Large intestine (tissue), 3 donors: Measurements from ENCODE around the gene TRIM62. TPM values are rescaled to one million over a fixed set of nuclear protein-coding genes. Genes with fewer than 3 reads are reported as not detected.

Experiments used
- DNase-seq, 2 donors: peaks; one replicate each; pipeline versions ENCODE4 v3.0.0 to v3.0.0-alpha.2; 2013
- H3K27ac ChIP-seq: one replicate; pipeline ENCODE4 v1.5.1; 2013; ENCODE audit warnings: low read length
- H3K27me3 ChIP-seq: 2 replicates; pipeline ENCODE4 v1.6.1; 2013; ENCODE audit warnings: low read length; ENCODE audit not compliant: control insufficient read depth, insufficient read depth
- H3K36me3 ChIP-seq: 2 replicates; pipeline ENCODE4 v1.6.1; 2013; ENCODE audit warnings: low read length; ENCODE audit not compliant: control insufficient read depth, insufficient read depth
- H3K4me1 ChIP-seq: one replicate; pipeline ENCODE4 v1.6.1; 2013; ENCODE audit warnings: low read length; ENCODE audit not compliant: control insufficient read depth, insufficient read depth
- H3K4me3 ChIP-seq: one replicate; pipeline ENCODE4 v1.5.1; 2013; ENCODE audit warnings: low read length
- H3K9me3 ChIP-seq: one replicate; pipeline ENCODE4 v1.6.1; 2013; ENCODE audit warnings: mild to moderate bottlenecking, low read depth, low read length, moderate library complexity; ENCODE audit not compliant: control insufficient read depth
- WGBS: methylation state at CpG from one replicate; pipeline ENCODE4 v1.1.5; 2013; ENCODE audit warnings: low lambda C conversion rate; ENCODE audit not compliant: insufficient coverage; 5-methylcytosine and 5-hydroxymethylcytosine counted together
- polyA plus RNA-seq: library from polyadenylated mRNA; unstranded; fragments of 120-200 nt; gene quantifications from one replicate; pipeline ENCODE4 v1.2.1, GENCODE V29; 2013

Gene TRIM62
- polyA plus RNA-seq, 1 donor: 3.2 TPM

- peaks cover 14% of the 10 kb centered on the region for H3K36me3 ChIP-seq
- no peak overlapping the region for H3K27ac ChIP-seq
- H3K4me3 ChIP-seq: no peak overlapping the region
- no CpG with 5 or more reads among the region's 26 CpGs for WGBS
- no peaks in the 10 kb centered on the region for H3K27me3 ChIP-seq
- no peaks in the 10 kb centered on the region for H3K4me1 ChIP-seq
- no peak for DNase-seq
- H3K9me3 ChIP-seq: peaks cover 3% of the 10 kb centered on the region
Observed at GRCh38 chr1:33159577-33159976, 22.3 kb downstream of the TRIM62 start.

- H3K27ac ChIP-seq: no peak overlapping the region
- no peaks in the 10 kb centered on the region for H3K4me1 ChIP-seq
- no peak for DNase-seq
- peaks cover 17% of the 10 kb centered on the region for H3K36me3 ChIP-seq
- no peaks in the 10 kb centered on the region for H3K27me3 ChIP-seq
- no peak overlapping the region for H3K4me3 ChIP-seq
- peaks cover 3% of the 10 kb centered on the region for H3K9me3 ChIP-seq
- no CpG with 5 or more reads among the region's 3 CpGs for WGBS
Observed at GRCh38 chr1:33158366-33158765, 23.5 kb downstream of the TRIM62 start.

- 80% methylated on average over 1 of the region's 4 CpGs for WGBS
- no peaks in the 10 kb centered on the region for H3K4me1 ChIP-seq
- H3K9me3 ChIP-seq: peaks cover 3% of the 10 kb centered on the region
- no peak overlapping the region for H3K4me3 ChIP-seq
- H3K27me3 ChIP-seq: no peaks in the 10 kb centered on the region
- H3K27ac ChIP-seq: no peak overlapping the region
- DNase-seq: no peak
- peaks cover 17% of the 10 kb centered on the region for H3K36me3 ChIP-seq
Observed at GRCh38 chr1:33157131-33157530, 24.7 kb downstream of the TRIM62 start.

- H3K4me3 ChIP-seq: no peak overlapping the region
- peaks cover 17% of the 10 kb centered on the region for H3K36me3 ChIP-seq
- peaks cover 3% of the 10 kb centered on the region for H3K9me3 ChIP-seq
- no peaks in the 10 kb centered on the region for H3K4me1 ChIP-seq
- no peak for DNase-seq
- no CpG with 5 or more reads among the region's 4 CpGs for WGBS
- no peaks in the 10 kb centered on the region for H3K27me3 ChIP-seq
- H3K27ac ChIP-seq: no peak overlapping the region
Observed at GRCh38 chr1:33155877-33156538, 25.8 kb downstream of the TRIM62 start.

- no peaks in the 10 kb centered on the region for H3K27me3 ChIP-seq
- no peak overlapping the region for H3K27ac ChIP-seq
- H3K9me3 ChIP-seq: no peaks in the 10 kb centered on the region
- H3K4me1 ChIP-seq: no peaks in the 10 kb centered on the region
- no peak for DNase-seq
- H3K36me3 ChIP-seq: peaks cover 12% of the 10 kb centered on the region
- H3K4me3 ChIP-seq: no peak overlapping the region
- WGBS: no CpG with 5 or more reads among the region's 2 CpGs
Observed at GRCh38 chr1:33153650-33154049, 28.2 kb downstream of the TRIM62 start.

GRCh38 chr1:33152685-33153432, 29.0 kb downstream of the TRIM62 start:
- Histone ChIP-seq H3K36me3 (peaks cover 6% of the 10 kb centered on the region), H3K27ac (no peak overlapping the region), H3K4me1 (no peaks in the 10 kb centered on the region), H3K9me3 (no peaks in the 10 kb centered on the region), H3K27me3 (no peaks in the 10 kb centered on the region), H3K4me3 (no peak overlapping the region)
- no CpG with 5 or more reads among the region's 2 CpGs for WGBS
- no peak for DNase-seq

- H3K4me3 ChIP-seq: no peak overlapping the region
Observed at GRCh38 chr1:33151116-33151515, 30.7 kb downstream of the TRIM62 start.

GRCh38 chr1:33150522-33150921, 31.3 kb downstream of the TRIM62 start:
- no peaks in the 10 kb centered on the region for H3K27me3 ChIP-seq
- peaks cover 16% of the 10 kb centered on the region for H3K36me3 ChIP-seq
- no peak overlapping the region for H3K27ac ChIP-seq
- no peak overlapping the region for H3K4me3 ChIP-seq
- no peaks in the 10 kb centered on the region for H3K9me3 ChIP-seq
- DNase-seq: no peak
- no CpG with 5 or more reads among the region's 4 CpGs for WGBS
- H3K4me1 ChIP-seq: no peaks in the 10 kb centered on the region

More at GRCh38 chr1:33151116-33151515, 30.7 kb downstream of the TRIM62 start:
- Histone ChIP-seq H3K4me1 (no peaks in the 10 kb centered on the region), H3K27ac (no peak overlapping the region), H3K9me3 (no peaks in the 10 kb centered on the region), H3K27me3 (no peaks in the 10 kb centered on the region), H3K36me3 (peaks cover 13% of the 10 kb centered on the region)
- DNase-seq: no peak
- no CpG with 5 or more reads among the region's 7 CpGs for WGBS

- Histone ChIP-seq H3K9me3 (no peaks in the 10 kb centered on the region), H3K36me3 (peaks cover 17% of the 10 kb centered on the region), H3K4me1 (no peaks in the 10 kb centered on the region), H3K4me3 (no peak overlapping the region), H3K27ac (no peak overlapping the region), H3K27me3 (no peaks in the 10 kb centered on the region)
- no peak for DNase-seq
- 80% methylated on average over 1 of the region's 7 CpGs for WGBS
Observed at GRCh38 chr1:33149453-33150190, 32.2 kb downstream of the TRIM62 start.

GRCh38 chr1:33148615-33149014, 33.2 kb downstream of the TRIM62 start:
- WGBS: no CpG with 5 or more reads among the region's 3 CpGs
- H3K4me1 ChIP-seq: no peaks in the 10 kb centered on the region
- DNase-seq: no peak
- H3K4me3 ChIP-seq: no peak overlapping the region
- H3K9me3 ChIP-seq: no peaks in the 10 kb centered on the region
- H3K27me3 ChIP-seq: no peaks in the 10 kb centered on the region
- H3K27ac ChIP-seq: no peak overlapping the region
- H3K36me3 ChIP-seq: peaks cover 13% of the 10 kb centered on the region
